Keratinocyte (primary cell): ENCODE results near the gene EMILIN1. TPM values are rescaled to one million over a fixed set of nuclear protein-coding genes. Genes with fewer than 3 reads are reported as not detected.

Source experiments
- DNase-seq: peaks from one replicate; pipeline ENCODE4 v3.0.0-alpha.2; 2011; ENCODE audit warnings: low read depth, missing footprints, low spot score
- FAIRE-seq: peaks from 2 replicates; lab custom pipeline; 2011; peaks lifted over from hg19 to GRCh38; lab: Jason Lieb, UNC
- H2AFZ ChIP-seq: 2 replicates; pipeline ENCODE4 v1.6.0; 2012; ENCODE audit warnings: low read length, control low read depth, inconsistent platforms; ENCODE audit not compliant: control insufficient read depth
- H3K27ac ChIP-seq: 2 replicates; pipeline ENCODE4 v1.5.1; 2011; ENCODE audit warnings: low read length; ENCODE audit not compliant: control insufficient read depth, insufficient read depth
- H3K27me3 ChIP-seq: 3 replicates; pipeline ENCODE4 v1.6.0; 2011; ENCODE audit warnings: low read length; ENCODE audit not compliant: control insufficient read depth, insufficient read depth; ENCODE audit errors: extremely low read depth
- H3K36me3 ChIP-seq, 2 experiments: 2 replicates in 1 of 2; 3 replicates in 1 of 2; pipeline ENCODE4 v1.5.1; 2011; ENCODE audit warnings: low read length in 2 of 2, mild to moderate bottlenecking in 1 of 2; ENCODE audit not compliant: control insufficient read depth in 2 of 2, insufficient read depth in 2 of 2; ENCODE audit errors: extremely low read depth in 1 of 2
- H3K4me1 ChIP-seq: 3 replicates; pipeline ENCODE4 v1.5.1; 2011; ENCODE audit warnings: low read length; ENCODE audit not compliant: control insufficient read depth, insufficient read depth; ENCODE audit errors: extremely low read depth
- H3K4me2 ChIP-seq: 3 replicates; pipeline ENCODE4 v1.6.0; 2011; ENCODE audit warnings: low read depth, low read length; ENCODE audit not compliant: control insufficient read depth, insufficient read depth; ENCODE audit errors: extremely low read depth
- H3K4me3 ChIP-seq, 3 experiments: fragments of 200-600 bp in 1 of 3; sonication (generic) in 1 of 3; 2 replicates in 2 of 3; 3 replicates in 1 of 3; pipeline ENCODE4 v1.5.1; 2011 to 2016; ENCODE audit warnings: low read length in 3 of 3, mild to moderate bottlenecking in 3 of 3, control low read depth in 2 of 3, inconsistent platforms in 1 of 3, low read depth in 1 of 3, mixed read lengths in 1 of 3, mixed run types in 1 of 3, moderate library complexity in 1 of 3; ENCODE audit not compliant: control insufficient read depth in 2 of 3, insufficient read depth in 2 of 3; ENCODE audit errors: extremely low read depth in 1 of 3
- H3K79me2 ChIP-seq: 2 replicates; pipeline ENCODE4 v1.6.0; 2012; ENCODE audit warnings: low read length; ENCODE audit not compliant: control insufficient read depth, insufficient read depth
- H3K9ac ChIP-seq: 3 replicates; pipeline ENCODE4 v1.6.0; 2011; ENCODE audit warnings: low read length; ENCODE audit not compliant: control insufficient read depth, insufficient read depth; ENCODE audit errors: extremely low read depth
- H3K9me1 ChIP-seq: 3 replicates; pipeline ENCODE4 v1.6.0; 2011; ENCODE audit warnings: low read length; ENCODE audit not compliant: control insufficient read depth, insufficient read depth; ENCODE audit errors: extremely low read depth
- H3K9me3 ChIP-seq: 2 replicates; pipeline ENCODE4 v1.5.1; 2012; ENCODE audit warnings: low read depth, low read length; ENCODE audit not compliant: control insufficient read depth
- H4K20me1 ChIP-seq: 3 replicates; pipeline ENCODE4 v1.6.0; 2011; ENCODE audit warnings: low read length; ENCODE audit not compliant: control insufficient read depth, insufficient read depth; ENCODE audit errors: extremely low read depth
- EZH2 ChIP-seq: IDR thresholded peaks from one replicate; pipeline ENCODE4 v1.6.1; 2012; ENCODE audit warnings: inconsistent platforms, mild to moderate bottlenecking, low read length, moderate library complexity
- dilution Hi-C: fragments of 300-500 bp; cut with MboI; formaldehyde crosslinking; loops from one replicate; pipeline ENCODE4 v1.7.0; 2020; ENCODE audit warnings: low sequenced_read_pairs; ENCODE audit not compliant: extremely low pct_ligation_motif_present
- polyA plus RNA-seq, 5 experiments: library from polyadenylated mRNA; depleted of rRNA in 3 of 5; stranded (reverse) in 3 of 5; stranded (forward) in 1 of 5; unstranded in 1 of 5; fragments of >200 nt; gene quantifications; 1 replicate in 1 of 5; 2 replicates in 3 of 5; 3 replicates in 1 of 5; pipeline versions ENCODE4 v1.2.1 to v1.2.3, GENCODE V29; 2011 to 2012; ENCODE audit warnings: missing spikeins in 2 of 5, low read depth in 1 of 5, low replicate concordance in 1 of 5
- TF ChIP-seq, protein P1 (sequence below), 3 experiments: IDR thresholded peaks in 1 of 3; conservative IDR thresholded peaks in 1 of 3; optimal IDR thresholded peaks in 1 of 3; 2 replicates in 2 of 3; 3 replicates in 1 of 3; pipeline versions ENCODE3 to v1.5.1; 2011; ENCODE audit warnings: low read length in 3 of 3, mild to moderate bottlenecking in 3 of 3, moderate library complexity in 2 of 3, control low read depth in 1 of 3, inconsistent platforms in 1 of 3; ENCODE audit not compliant: insufficient read depth in 2 of 3; ENCODE audit errors: extremely low read depth in 1 of 3

EMILIN1 gene
- polyA plus RNA-seq, 1 donor (not counting 4 experiments of a cell fraction or from before 2014, with no cell fraction given) = 0.03 TPM

DNA sequence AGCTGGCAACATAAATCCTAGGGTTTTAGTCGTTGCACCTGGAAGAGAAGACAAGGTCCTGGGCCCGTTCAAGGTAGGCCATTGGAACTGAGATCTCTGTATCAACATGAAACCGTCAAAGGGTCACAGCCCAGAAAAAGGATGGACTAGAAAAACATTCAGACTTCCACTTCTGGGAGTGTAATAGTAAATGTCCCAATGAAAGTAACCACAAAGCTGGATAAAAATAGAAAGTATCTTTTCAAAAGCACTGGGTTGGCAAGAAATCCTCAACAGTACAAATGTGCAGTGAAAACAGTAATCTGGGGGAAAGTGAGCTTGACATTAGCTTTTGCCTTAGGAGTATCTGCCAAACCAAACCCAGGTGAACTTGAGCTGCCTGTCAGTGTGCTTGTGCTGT is 27.6 kb downstream of the EMILIN1 start:
- DNase-seq = no peak
- no peak for FAIRE-seq
- H3K27me3 ChIP-seq = peaks cover 9% of the 10 kb centered on the region
- H3K9me1 ChIP-seq = no peaks in the 10 kb centered on the region
- H2AFZ ChIP-seq = no peak overlapping the region
- no peaks in the 10 kb centered on the region for H3K4me1 ChIP-seq
- dilution Hi-C loops = no loop called here
- no peak for TF ChIP-seq EZH2
- TF ChIP-seq, protein P1, sequence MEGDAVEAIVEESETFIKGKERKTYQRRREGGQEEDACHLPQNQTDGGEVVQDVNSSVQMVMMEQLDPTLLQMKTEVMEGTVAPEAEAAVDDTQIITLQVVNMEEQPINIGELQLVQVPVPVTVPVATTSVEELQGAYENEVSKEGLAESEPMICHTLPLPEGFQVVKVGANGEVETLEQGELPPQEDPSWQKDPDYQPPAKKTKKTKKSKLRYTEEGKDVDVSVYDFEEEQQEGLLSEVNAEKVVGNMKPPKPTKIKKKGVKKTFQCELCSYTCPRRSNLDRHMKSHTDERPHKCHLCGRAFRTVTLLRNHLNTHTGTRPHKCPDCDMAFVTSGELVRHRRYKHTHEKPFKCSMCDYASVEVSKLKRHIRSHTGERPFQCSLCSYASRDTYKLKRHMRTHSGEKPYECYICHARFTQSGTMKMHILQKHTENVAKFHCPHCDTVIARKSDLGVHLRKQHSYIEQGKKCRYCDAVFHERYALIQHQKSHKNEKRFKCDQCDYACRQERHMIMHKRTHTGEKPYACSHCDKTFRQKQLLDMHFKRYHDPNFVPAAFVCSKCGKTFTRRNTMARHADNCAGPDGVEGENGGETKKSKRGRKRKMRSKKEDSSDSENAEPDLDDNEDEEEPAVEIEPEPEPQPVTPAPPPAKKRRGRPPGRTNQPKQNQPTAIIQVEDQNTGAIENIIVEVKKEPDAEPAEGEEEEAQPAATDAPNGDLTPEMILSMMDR (optimal IDR thresholded peaks at IDR 0.05 in 1 of 3, IDR thresholded peaks at IDR 0.05 in 1 of 3, conservative IDR thresholded peaks at IDR 0.05 in 1 of 3; ENCODE audit: extremely low read depth in 1 of 3, insufficient read depth in 2 of 3, low read length in 3 of 3) = no peak
- no peak overlapping the region for H3K4me3 ChIP-seq
- H3K4me2 ChIP-seq = no peak overlapping the region
- no peaks in the 10 kb centered on the region for H3K9me3 ChIP-seq
- no peaks in the 10 kb centered on the region for H3K79me2 ChIP-seq
- no peaks in the 10 kb centered on the region for H4K20me1 ChIP-seq
- no peak overlapping the region for H3K9ac ChIP-seq
- no peak overlapping the region for H3K27ac ChIP-seq
- H3K36me3 ChIP-seq = no peaks in the 10 kb centered on the region

DNA sequence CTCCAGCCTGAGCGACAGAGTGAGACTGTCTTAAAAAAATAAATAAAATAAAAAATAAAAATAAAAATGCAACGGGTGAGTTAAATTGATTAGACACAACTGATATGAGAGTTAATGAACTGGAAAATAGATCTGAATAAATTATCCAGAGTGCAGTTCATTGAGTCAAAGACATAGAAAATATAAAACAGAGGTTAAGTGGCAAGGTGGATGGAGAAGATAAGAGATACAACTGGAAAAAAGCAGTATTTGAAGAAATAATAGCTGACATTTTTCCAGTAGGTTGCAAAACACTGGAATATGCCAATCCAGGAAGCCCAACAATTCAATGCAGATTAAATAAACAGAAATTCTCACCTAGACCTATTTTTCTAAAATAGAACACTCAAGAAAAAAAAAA is 29.8 kb downstream of the EMILIN1 start:
- Histone ChIP-seq H3K4me1 (no peaks in the 10 kb centered on the region), H4K20me1 (no peaks in the 10 kb centered on the region), H3K9me3 (no peaks in the 10 kb centered on the region), H3K27me3 (peaks cover 3% of the 10 kb centered on the region), H3K9ac (no peak overlapping the region), H3K36me3 (no peaks in the 10 kb centered on the region), H2AFZ (no peak overlapping the region), H3K4me3 (no peak overlapping the region), H3K79me2 (no peaks in the 10 kb centered on the region), H3K9me1 (no peaks in the 10 kb centered on the region), H3K4me2 (no peak overlapping the region), H3K27ac (no peak overlapping the region)
- FAIRE-seq (no peak), DNase-seq (no peak)
- dilution Hi-C loops = no loop called here
- TF ChIP-seq, protein P1 (optimal IDR thresholded peaks at IDR 0.05 in 1 of 3, IDR thresholded peaks at IDR 0.05 in 1 of 3, conservative IDR thresholded peaks at IDR 0.05 in 1 of 3; ENCODE audit: extremely low read depth in 1 of 3, insufficient read depth in 2 of 3, low read length in 3 of 3) = no peak
- TF ChIP-seq EZH2 = no peak
